Stimulated activated CD4-positive, alpha-beta T cell treated with anti-CD3 and anti-CD28 coated beads, Interleukin-15, amount 100 ng/mL, for 48 hours (primary cell): ENCODE data around the gene PATL2.
"Not testable (repeated sequence)": the region's sequence is repeated elsewhere in the genome, so short reads cannot be mapped to it uniquely, and the experiment has no call there.

Source experiments
- DNase-seq, 2 donors: peaks; one replicate each; pipeline ENCODE4 v3.0.0-alpha.2; 2020; ENCODE audit warnings: low read depth in 2 of 2

PATL2 gene

DNA sequence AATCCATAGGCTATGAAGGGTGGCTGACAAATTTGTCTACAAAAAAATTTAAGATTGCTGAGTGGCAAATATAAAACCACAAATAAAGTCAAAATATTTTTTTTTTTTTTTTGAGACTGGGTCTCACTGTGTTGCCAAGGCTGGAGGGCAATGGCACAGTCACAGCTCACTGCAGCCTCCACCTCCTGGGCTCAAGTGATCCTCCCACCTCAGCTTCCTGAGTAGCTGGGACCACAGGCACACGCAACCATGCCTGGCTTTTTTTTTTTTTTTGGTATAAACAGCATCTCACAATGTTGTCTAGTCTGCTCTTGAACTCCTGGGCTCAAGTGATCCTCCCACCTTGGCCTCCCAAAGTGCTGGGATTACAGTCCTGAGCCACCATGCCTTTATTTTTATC, 20.9 kb downstream of the PATL2 start:
- DNase-seq = not testable (repeated sequence)

DNA sequence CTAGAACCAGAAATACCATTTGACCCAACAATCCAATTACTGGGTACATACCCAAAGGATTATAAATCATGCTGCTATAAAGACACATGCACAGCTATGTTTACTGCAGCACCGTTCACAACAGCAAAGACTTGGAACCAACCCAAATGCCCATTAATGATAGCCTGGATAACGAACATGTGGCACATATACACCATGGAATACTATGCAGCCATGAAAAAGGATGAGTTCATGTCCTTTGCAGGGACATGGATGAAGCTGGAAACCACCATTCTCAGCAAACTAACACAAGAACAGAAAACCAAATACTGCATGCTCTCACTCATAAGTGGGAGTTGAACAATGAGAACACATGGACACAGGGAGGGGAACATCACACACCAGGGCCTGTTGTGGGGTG, 21.8 kb downstream of the PATL2 start:
- not testable (repeated sequence) for DNase-seq

DNA sequence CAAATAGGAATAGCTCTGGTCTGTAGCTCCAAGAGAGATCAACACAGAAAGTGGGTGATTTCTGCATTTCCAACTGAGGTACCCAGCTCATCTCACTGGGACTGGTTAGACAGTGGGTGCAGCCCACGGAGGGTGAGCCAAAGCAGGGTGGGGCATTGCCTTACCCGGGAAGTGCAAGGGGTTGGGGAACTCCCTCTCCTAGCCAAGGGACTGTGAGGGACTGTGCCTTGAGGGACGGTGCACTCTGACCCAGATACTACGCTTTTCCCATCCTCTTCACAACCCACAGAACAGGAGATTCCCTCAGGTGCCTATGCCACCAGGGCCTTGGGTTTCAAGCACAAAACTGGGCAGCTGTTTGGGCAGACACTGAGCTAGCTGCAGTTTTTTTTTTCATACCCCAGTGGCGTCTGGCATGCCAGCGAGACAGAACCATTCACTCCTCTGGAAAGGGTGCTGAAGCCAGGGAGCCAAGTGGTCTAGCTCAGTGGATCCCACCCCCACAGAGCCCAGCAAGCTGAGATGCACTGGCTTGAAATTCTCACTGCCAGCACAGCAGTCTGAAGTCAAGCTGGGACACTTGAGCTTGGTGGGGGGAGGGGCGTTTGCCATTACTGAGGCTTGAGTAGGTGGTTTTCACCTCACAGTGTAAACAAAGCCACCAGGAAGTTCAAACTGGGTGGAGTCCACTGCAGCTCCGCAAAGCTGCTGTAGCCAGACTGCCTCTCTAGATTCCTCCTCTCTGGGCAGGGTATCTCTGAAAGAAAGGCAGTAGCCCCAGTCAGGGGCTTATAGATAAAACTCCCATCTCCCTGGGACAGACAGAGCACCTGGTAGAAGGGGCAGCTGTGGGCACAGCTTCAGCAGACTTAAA, 28.1 kb downstream of the PATL2 start:
- DNase-seq = peak; percentile 60 to 74

DNA sequence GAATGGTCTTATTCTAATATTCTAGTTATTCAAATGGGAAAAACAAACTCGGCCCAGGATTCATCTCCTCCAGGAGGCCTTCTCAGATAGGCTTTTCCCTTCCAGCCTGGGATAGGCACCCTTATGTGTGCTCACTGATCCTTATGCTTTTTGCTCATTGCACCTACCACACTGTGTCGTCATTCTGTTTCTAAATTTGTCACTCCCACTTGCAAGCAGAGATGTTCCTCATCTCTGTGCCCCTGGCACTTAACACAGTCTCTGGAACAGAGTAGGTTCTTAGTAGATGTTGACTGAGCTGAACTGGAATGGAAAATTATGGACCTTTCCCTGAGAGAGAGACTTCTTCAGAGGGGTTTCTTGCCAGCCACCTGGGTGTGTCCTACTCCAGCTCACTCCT, 28.9 kb downstream of the PATL2 start:
- no peak for DNase-seq

DNA sequence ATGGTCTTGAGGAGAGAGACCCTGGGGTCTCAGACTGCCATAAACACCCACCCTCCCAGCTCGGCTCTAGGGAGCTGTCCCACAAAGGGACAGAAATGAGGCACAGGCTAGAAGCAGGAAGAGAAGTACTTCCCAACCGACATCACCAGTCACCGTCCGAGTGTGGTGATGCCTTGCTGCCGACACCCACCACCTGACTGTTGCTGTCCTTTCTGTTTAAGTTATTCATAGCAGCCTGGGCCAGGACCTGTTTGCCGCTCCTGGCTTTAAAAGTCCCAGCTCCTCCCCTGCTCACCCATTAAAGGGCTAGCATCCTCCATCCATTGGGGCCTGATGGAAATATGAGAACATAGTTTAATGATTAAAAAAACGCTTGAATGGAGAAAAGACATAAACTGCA, 34.4 kb downstream of the PATL2 start:
- no peak for DNase-seq

DNA sequence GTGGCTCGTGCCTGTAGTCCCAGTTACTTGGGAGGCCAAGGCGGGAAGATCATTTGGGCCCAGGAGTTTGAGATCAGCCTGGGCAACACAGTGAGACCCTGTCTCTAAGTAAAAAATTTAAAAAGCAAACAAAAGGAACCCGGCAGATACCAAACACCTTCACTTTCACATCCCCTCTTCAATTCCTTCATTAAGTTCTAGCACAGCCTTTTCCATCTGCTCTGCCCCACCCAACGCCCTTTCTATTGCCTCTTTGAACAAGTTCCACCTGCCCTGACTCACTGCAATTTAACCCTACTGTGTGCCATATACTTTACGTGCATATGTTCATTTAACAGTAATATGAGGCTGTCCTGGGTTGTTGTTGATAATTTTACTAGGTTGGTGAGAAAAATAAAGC, 35.2 kb downstream of the PATL2 start:
- no peak for DNase-seq

DNA sequence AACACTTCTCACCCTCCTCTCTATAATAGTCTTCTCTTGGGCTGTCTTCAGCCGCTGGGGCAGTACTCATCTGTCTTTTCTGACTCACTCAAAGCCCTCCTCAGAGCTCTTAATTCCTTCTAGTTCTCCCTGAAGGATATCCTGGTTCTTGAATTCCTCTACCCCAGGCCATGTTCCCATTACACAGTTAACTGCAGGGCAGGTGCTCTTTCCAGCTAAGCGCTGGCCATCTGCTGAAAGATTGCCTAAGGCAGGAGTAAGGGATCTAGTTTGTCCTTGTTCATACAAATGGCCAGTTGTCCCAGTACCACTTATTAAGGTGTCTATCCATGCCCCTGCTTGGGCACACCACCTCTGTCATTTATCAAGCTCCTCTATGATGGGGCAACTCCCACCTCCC, 37.5 kb downstream of the PATL2 start:
- DNase-seq = no peak

DNA sequence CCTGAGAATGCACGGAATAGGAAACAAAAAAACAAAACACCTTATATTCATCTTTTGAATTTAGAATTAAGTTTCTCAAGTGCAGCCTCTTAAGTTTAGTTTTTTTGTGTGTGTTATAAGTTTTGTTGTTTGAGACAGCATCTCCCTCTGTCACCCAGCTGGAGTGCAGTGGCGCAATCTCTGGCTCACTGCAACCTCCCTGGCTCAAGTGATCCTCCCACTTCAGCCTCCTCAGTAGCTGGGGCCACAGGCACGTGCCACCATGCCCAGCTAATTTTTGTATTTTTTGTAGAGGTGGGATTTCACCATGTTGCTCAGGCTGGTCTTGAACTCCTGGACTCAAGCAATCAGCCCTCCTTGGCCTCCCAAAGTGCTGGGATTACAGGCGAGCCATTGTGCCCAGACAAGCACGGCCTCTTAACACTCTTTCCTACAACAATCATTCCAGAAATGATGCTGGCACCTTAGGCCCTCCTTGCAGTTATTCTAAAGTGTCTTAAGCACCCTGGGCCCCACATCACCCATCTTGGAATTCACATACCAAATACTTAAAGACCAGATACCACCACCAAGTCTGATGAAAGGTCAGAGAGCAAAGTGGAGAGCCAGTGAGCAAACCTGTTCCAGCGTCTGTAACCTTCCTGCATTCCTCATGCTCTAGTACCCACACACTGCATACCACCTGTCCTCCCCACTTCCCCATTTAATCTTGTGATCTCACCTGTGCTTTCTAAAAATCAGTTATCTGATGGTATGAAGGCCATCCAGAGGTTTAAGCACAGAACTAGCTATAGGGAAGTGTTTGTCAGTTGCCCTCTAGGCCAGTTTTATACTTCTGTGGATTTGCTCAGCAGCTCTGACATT, 40.8 kb downstream of the PATL2 start:
- no peak for DNase-seq

DNA sequence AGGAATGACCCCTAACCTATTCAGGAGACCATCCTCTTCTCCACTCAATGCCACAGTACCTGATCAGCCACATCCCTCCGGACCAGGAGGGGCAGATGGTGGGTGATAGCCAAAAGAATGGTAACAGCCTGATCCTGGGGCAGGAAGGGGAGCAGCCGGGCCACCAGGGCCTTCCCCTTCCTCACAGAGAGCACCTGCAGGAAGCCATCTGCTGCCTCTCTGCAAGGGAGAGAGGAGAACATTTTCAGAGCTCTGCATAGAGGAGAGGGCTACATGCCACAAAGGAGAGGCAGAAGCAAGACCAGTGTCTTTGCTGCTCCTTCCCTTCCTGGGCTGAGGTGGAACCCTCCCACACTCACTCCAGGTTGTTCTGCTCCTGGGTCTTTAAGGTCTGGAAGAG, 42.2 kb downstream of the PATL2 start:
- no peak for DNase-seq

DNA sequence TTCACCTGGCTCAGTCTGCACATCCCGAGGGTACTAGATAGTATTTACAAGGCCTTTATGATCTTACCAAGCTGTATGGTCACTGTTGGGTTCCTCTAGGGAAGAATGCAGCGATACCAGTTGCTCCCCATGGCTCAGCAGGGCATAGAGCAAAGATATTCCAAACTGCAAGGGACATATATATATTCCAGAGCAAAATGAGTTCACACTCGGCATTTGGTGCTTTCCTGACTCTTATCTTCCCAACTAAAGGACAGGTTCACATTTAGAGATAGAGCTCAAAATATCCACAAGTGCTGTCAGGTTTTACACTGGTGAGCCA, 44.1 kb downstream of the PATL2 start:
- no peak for DNase-seq

DNA sequence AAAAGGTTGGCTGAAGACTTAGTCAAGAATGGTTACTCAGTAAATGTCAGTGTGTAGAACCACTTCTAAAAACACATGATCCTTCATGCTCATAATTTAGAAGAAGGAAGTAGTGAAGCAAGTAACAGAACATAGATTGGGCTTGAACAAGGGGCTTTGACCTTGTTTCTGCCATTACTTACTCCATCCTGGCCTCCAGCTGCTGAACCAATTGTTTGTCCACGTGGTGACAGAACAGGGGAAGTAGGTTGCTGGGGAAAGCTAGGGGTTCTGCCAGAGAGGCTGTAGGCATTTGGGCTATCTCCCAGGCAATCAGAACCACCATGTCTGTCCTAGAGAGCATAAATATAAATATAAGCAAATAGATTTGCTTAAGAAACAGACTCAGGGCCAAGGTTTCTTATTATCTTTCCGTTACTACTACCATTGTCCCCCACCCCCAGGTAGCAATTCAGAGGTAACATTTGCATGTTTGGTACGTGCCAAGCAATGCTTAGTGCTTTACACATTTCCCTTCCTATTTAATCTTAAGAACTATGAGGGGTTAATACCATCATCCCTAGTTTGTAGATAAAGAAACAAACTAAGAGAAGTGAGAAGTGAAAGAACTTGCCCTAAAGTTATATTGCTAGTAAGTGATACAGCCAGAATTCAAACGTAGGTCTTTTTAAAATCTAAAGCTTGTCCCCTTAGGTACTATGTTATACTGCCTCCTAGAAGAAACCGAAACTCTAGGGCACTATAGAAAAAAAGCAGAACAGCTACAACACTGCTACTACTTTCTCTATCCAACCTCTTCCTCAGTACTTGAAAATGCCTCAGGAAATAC, 44.7 kb downstream of the PATL2 start:
- no peak for DNase-seq

DNA sequence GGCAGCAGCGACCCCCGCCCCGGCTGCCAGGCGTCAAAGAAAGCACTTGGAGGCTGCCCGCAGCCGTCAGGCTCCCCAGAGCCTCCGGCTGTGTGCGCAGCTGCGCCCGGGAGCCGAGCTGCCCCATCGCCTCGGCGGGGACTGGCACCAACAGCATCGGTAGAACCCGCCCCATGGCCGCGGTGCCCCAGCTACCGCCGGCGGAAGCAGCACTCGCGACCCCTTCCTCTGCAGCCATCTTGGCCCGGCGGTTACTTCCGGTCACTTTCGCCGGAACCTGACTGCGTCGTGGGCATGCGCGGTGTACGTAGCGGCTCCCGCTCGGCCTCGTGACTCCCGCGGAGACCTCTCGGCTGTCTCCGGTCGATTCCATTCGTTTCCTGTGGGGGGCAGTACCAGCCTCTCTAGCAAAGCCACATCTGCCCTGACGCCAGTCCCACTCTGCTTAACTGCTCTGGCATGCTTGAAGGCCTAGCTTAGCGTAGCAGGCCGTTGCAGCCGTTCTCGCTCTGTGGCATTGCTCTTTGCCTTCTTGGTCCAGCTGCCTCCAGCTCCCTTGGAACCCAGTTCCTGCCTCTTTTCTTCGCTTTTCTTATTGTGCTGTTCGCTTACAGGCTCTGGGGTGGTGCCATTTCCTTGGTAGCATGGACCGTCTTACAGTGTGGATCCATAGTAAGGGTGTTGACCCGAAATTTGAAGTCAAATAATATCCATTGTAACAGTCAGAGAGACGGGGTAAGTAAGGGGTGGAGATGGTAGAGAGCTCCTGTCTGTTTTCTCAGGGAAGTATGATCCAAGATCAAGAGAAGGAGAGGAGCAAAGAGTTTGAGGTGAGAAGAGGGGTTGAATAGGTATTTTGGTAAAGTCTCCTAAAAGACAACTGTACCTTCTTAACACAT, 47.5 kb downstream of the PATL2 start, which contains the start of gene SPG11:
Gene SPG11, minus strand, starts transcription at position 253 of the 899 bp plus-strand sequence. Its CDS starts 15 bp downstream, at position 238.
- peak; percentile 97 to 98 for DNase-seq

DNA sequence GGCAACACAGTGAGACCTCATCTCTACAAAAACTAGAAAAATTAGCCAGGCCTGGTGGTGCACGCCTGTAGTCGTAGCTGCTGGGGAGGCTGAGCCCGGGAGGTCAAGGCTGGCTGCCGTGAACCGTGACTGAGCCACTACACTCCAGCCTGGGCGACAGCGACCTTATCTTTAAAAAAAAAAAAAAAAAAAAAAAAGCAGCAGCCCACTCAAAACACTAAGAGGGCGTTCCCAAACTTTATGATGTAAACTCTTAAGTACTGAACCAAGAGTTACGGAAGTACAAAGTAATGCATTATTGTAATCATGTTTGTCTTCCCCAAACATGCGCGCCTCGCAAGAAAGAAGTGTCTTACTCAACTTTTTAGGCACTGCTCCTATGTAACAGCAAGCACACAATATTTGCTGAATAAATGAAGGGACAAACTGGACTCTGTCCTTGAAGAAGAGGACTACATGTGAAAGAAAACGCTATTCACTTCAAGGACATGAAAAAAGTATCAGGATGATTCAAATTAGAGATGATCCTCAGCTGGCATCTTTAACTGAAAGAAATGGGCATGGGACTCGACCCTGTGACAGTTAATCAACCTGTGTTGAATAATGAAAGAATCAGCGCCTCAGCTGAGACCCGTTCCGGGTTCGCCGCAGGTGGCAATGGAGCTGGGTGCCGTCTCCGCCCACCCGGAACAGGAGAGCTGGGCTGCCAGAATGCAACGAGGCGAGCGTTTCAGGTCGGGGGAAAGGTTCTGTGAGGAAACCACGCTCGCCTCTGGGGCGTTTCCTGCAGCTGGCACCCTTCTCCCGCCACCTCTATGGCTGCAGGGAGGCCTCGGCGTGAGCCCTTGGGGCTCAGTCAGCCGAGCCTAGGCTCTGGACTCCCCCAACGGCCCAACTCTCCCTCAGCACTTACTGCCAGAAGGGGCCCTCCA, 48.4 kb downstream of the PATL2 start:
- peak; percentile 74 to 80 for DNase-seq

DNA sequence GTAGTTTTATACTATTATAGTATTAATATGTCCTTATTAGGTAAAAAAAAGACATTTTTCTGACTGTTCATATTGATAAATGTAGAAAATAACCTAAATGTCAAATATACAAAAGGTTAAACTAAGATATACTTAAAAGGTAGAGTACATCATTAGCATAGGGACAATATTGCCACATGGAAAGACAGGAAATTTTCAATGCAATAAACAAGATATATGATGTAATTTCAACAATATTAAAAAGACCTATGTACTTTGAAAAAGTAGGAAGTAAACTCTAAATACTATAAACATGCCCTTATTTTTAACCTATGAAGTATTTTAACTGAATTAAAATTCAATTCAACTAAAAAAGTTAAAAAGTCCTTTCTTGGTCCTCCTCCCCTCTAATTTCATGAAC, 49.5 kb downstream of the PATL2 start:
- no peak for DNase-seq

DNA sequence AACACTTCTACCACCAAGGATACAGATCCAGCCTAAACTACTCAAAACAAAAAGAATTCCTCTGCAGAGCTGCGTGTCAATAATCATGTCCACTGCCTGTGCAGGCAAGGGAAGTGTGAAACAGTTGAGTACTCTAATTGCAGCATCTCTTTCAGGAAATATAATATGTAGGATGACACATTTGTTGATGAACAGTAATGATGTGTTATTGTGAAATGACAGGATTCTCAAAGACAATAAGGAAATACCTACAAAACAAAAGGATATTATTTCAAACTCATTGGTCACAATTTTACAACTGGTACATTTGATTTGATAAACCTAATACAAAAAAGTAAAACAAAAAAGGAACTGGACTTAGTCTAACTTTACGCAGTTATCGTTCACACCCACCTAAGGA, 52.1 kb downstream of the PATL2 start:
- no peak for DNase-seq

DNA sequence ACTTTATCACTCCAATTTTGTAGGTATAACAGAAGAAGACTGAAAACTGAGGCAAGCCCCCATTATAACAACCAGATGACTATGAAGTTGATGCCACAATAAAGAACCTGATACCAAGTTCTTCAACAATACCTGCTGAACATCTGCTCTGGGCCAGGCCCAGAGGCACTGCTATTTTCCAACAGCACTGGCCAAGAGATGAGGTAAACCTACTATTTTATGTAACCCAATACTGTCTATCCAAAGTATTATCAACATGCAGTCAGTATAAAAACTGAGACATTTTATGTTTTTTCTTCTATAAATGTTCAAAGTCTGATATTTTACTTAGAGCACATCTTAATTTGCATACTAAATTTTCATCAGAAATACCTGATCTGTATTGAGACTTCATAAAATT, 53.7 kb downstream of the PATL2 start:
- no peak for DNase-seq

DNA sequence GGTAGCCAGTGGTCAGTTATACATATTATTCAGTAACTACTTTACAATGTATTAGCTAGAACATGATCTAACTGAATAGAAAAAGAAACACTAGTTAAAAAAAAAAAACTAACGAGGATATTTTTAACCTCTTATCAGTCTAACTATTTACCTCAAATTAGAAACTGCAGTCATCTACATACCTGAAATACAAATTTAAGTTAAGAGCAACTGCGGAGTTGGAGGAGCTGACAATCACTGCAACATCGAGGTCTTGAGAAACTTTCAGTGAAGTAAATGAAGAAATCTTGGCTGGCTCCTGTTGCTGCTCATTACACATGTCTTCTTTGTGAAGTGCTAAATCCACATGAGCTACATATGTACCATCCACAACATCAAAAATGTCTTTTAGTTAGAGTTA, 54.2 kb downstream of the PATL2 start:
- DNase-seq = no peak

DNA sequence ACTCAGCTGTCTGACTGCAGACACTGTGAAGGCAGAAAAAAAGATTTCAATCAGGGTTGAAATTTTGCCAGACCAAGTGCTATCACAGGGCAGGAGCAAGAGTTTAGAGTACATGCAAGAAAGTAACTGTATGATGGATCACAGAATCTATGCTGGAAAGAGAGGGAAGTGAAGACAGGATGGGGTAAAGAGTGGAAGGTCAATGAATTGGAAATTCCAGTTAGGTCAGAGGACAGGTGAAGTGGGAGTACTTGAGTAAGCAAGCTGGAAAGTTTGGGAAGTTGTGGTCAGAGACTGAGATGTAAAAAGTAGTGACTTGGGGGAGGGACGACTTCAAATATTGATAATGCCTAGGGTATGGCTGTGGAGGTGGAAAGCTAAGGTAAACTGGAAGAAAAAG, 54.8 kb downstream of the PATL2 start:
- DNase-seq = no peak

DNA sequence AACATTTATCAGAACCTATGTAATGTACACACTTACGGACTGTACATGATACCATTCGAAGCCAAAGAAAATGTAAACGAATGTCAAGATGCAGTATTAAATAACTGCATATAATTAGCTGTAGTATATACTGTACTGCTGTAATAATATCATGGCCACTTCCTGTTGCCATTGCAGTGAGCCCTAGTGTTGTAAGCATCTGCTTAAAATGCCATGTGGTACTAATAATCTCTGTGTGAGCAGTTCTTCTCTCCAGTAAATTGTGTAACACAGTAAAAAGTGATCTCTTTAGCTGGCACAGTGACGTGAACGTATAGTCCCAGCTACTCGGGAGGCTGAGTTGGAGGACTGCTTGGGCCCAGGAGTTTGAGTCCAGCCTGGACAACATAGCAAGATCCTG, 56.3 kb downstream of the PATL2 start:
- no peak for DNase-seq

DNA sequence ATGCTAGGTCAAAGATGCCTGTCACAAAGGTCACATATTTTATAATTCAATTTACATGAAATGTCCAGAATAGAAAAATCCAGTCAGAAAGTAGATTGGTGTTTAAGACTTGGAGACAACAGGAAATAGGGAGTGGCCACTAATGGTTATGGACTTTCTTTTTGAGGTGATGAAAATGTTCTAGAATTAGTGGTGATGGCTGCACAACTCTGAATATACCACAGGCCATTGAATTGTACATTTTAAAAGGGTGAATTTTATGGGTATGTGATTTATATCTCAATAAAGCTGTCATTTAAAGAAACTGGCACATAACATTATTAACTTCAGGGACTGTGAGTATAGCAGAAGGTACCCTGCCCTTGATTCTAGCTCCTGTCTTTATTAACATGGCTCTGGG, 63.5 kb downstream of the PATL2 start:
- DNase-seq = no peak
